Dendritic cell treated with granulocyte-macrophage colony-stimulating factor and Interleukin-4, amounts not matched to agents 40 ng/mL and 50 ng/mL, for 4 days (primary cell): ENCODE measurements around the gene CALHM1.
"Not testable (repeated sequence)": the region's sequence is repeated elsewhere in the genome, so short reads cannot be mapped to it uniquely, and the experiment has no call there.

Source experiments
- H3K27ac Mint-ChIP-seq: one replicate; pipeline ENCODE4 v1.8.0; 2022; ENCODE audit warnings: mild to moderate bottlenecking, mixed read lengths
- H3K27me3 Mint-ChIP-seq: one replicate; pipeline ENCODE4 v1.8.0; 2022; ENCODE audit warnings: mild to moderate bottlenecking, mixed read lengths
- H3K36me3 Mint-ChIP-seq: one replicate; pipeline ENCODE4 v1.8.0; 2022; ENCODE audit warnings: low read depth, mixed read lengths
- H3K4me1 Mint-ChIP-seq: one replicate; pipeline ENCODE4 v1.8.0; 2022; ENCODE audit warnings: low read depth, mixed read lengths
- H3K4me3 Mint-ChIP-seq: one replicate; pipeline ENCODE4 v1.8.0; 2022; ENCODE audit warnings: mild to moderate bottlenecking, moderate library complexity, mixed read lengths
- H3K9me3 Mint-ChIP-seq: one replicate; pipeline ENCODE4 v1.8.0; 2022; ENCODE audit warnings: mixed read lengths
- intact Hi-C: fragments of 100-400 bp; cut with micrococcal nuclease; formaldehyde crosslinking; loops from one replicate; pipeline ENCODE4 v1.15.0; 2022

The CALHM1 gene, protein sequence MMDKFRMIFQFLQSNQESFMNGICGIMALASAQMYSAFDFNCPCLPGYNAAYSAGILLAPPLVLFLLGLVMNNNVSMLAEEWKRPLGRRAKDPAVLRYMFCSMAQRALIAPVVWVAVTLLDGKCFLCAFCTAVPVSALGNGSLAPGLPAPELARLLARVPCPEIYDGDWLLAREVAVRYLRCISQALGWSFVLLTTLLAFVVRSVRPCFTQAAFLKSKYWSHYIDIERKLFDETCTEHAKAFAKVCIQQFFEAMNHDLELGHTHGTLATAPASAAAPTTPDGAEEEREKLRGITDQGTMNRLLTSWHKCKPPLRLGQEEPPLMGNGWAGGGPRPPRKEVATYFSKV

DNA sequence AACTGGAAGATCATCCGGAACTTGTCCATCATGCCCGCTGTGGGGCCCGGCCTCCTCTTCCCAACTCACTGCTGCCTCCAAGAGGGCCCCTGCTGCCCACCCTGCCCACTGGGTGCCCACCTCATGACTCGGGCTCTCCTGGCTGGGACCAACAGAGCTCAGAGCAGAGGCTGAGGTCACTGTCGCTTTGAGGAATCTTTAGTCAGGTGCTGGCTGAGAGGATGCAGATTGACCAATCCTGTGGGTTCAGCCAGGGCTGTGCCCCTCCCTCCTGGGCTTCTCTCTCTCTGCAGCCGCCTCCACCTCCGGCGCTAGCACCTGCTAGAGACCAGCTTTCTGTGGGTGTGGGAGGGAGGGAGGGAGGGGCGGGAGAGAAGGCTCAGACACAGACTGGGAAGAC, at the start of gene CALHM1:
Gene CALHM1 (minus strand): TSS at position 181 of the 400 bp plus-strand sequence. CDS start 149 bp downstream, at position 32.
- H3K9me3 Mint-ChIP-seq = no peaks in the 10 kb centered on the region
- H3K4me1 Mint-ChIP-seq = peaks cover 30% of the 10 kb centered on the region
- intact Hi-C loops = no loop called here
- no peak within 1 kb of the TSS for H3K27ac Mint-ChIP-seq
- H3K27me3 Mint-ChIP-seq = no peaks in the 10 kb centered on the region
- no peak within 1 kb of the TSS for H3K4me3 Mint-ChIP-seq
- H3K36me3 Mint-ChIP-seq = no peaks in the 10 kb centered on the region

DNA sequence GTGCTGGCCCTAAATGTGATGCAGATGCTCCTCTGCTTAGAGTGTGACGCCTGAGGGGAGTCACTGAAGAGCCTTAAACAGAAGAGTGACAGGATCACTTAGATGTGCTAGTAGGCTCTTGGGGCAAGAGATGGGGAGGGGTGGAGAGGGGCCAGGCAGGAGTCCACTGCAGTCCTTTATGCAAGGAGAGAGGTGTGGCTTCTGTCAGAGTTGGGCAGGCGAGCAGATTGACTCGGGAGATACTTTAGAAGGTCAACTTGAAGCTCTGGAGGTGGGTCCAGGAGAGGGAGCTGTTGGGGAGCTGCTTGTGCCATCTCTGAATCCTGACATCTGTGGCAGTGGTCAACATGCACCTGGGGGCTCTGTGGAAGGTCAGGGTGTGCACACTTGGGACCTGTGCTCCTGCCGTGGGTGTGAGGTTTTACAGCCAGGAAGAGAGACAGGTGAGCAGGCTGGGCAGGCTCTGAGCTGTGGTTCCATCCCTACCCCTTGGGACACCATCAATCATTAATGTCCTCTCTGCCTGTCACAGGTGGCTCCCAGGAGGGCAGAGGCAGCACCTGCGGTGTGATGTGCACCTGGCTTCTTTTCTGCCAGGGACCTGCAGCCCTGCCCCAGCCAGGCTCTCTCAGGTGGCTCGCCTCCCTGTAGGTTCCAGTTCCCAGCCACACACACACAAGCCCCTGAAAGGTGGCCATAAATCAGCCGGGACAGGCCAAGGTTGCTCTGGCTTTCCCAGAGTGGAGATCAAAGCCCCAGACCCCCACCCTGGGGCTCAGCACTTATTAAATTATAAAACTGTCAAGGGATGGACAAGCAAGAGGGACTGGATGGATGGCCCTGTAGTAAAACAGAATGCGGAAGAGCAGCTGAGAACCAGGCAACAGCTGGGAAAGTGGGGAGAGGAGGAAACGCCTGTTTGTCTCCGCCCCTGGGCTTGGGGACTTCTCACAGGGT, 48.8 kb upstream of the CALHM1 start:
- intact Hi-C loops = no loop called here
- H3K9me3 Mint-ChIP-seq = no peaks in the 10 kb centered on the region
- no peak overlapping the region for H3K27ac Mint-ChIP-seq
- no peak overlapping the region for H3K4me3 Mint-ChIP-seq
- no peaks in the 10 kb centered on the region for H3K36me3 Mint-ChIP-seq
- peaks cover 25% of the 10 kb centered on the region for H3K27me3 Mint-ChIP-seq
- peaks cover 11% of the 10 kb centered on the region for H3K4me1 Mint-ChIP-seq

DNA sequence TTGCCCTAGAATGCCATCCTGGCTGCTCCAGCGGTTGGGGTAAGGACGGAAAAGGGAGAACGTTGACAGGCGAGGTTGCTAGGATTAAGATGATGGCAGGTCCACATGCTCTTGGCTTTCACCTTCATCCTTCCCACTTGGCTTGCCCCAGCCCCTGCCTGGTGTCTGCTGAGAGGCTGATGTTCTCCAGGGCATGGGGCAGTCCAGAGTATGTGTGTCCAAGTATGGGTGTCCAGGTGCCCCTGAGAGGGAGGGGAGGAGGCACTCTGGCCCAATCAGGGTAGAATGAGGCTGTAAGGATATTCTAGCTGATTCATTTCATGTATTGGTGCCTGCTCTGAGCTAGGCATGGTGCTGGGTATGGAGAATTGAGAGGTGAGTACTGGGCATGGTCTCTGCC, 47.4 kb upstream of the CALHM1 start:
- no peaks in the 10 kb centered on the region for H3K36me3 Mint-ChIP-seq
- no peaks in the 10 kb centered on the region for H3K9me3 Mint-ChIP-seq
- H3K4me1 Mint-ChIP-seq = peaks cover 13% of the 10 kb centered on the region
- H3K27me3 Mint-ChIP-seq = peaks cover 26% of the 10 kb centered on the region
- no peak overlapping the region for H3K27ac Mint-ChIP-seq
- H3K4me3 Mint-ChIP-seq = no peak overlapping the region
- intact Hi-C loops = no loop called here

DNA sequence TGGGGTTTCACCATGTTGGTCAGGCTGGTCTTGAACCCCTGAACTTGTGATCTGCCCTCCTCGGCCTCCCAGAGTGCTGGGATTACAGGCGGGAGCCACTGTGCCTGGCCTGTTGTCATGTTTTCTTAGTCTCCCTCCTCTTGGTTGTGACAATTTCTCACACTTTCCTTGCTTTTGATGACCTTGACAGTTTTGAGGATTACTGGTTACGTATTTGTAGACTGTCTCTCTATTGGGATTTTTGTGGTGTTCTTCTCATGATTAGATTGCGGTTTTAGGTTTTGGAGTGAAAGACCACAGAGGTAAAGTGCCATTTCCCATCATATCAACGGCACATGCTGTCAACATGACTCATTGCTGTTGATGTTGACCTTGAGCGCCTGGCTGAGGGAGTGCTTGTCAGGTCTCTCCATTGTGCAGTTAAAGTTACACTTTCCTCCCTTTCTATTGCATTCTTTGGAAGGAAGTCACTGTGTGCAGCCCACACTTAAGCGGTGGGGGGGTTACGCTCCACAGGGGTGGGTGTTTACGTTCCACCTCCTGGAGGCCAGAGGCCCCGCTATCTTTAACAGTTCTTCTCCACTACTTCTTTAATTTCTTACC, 45.6 kb upstream of the CALHM1 start:
- Mint-ChIP-seq H3K4me3 (no peak overlapping the region), H3K27ac (no peak overlapping the region), H3K27me3 (peaks cover 36% of the 10 kb centered on the region), H3K36me3 (no peaks in the 10 kb centered on the region), H3K9me3 (no peaks in the 10 kb centered on the region), H3K4me1 (peaks cover 13% of the 10 kb centered on the region)
- intact Hi-C loops = no loop called here

DNA sequence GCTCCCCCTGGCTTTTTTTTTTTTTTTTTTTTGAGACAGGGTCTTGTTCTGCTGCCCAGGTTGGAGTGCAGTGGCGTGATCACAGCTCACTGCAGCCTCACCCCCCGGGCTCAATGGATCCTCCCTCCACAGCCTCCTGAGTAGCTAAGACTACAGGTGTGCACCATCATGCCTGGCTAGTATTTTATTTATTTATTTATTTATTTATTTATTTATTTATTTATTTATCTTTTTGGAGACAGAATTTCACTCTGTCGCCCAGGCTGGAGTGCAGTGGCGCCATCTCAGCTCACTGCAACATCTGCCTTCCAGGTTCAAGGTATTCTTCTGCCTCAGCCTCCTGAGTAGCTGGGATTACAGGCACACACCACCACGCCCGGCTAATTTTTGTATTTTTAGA, 45.1 kb upstream of the CALHM1 start:
- Mint-ChIP-seq H3K4me1 (peaks cover 13% of the 10 kb centered on the region), H3K27me3 (peaks cover 36% of the 10 kb centered on the region)
- H3K36me3 Mint-ChIP-seq, H3K4me3 Mint-ChIP-seq, intact Hi-C loops, H3K9me3 Mint-ChIP-seq, H3K27ac Mint-ChIP-seq: not testable (repeated sequence)

DNA sequence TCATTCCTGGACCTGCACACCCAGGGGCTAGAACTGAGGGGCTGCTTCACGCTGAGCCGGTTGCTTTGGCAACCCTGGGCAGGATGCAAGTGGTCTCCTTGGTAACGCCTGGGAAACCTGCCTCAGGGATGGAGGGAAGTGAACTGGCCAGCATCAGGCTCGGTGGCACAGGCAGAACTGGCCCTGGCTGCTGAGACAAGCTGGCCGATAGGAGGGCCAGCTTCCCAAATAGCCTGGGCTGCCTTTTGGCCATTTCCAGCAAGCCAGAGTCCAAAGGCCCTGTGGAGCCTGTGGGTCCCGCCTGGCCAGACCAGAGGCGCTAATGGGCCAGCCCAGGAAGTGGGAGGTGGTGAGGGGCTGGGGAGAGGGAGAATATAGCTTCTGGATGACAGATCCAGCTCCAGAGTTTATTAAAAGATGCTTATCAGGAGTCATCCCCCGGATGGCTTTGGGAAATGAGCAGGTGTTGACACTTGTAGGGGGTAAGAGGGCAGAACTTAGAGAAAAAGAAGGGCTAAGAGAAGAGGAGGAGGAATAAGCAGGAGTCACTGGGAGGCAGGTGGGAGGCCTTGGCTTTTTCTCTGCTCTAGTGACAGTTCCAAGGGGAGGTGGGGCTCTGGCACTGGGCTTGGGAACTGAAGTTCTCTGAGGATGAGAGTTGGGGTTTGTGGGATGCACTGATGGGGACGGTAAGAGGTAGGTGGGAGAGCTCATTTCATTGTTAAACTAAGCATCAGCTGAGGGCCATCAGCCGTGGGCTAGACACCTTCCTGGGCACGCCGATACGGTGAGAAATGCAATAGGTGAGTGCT, 44.4 kb upstream of the CALHM1 start:
- no peak overlapping the region for H3K4me3 Mint-ChIP-seq
- H3K36me3 Mint-ChIP-seq = no peaks in the 10 kb centered on the region
- H3K4me1 Mint-ChIP-seq = peaks cover 13% of the 10 kb centered on the region
- intact Hi-C loops = no loop called here
- no peak overlapping the region for H3K27ac Mint-ChIP-seq
- H3K9me3 Mint-ChIP-seq = no peaks in the 10 kb centered on the region
- peaks cover 39% of the 10 kb centered on the region for H3K27me3 Mint-ChIP-seq

DNA sequence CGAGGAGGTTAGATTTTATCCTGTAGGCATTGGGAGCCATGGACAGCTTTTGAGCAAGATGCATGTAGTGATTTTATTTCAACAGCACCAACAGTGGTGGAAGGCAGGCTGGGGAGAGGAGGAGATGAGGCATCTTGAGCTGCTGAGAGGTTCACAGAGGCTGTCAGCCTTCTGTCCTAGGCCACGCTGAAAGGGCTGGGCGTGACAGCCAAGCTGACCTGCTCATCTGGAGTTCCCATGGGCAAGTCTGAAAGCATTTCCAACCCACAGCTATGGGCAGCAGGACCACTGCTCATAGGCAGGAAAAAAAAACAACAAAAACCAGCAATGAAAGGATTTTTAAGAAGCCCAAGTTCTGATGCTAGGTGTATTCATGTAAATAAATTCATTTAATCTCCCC, 42.5 kb upstream of the CALHM1 start:
- no peaks in the 10 kb centered on the region for H3K36me3 Mint-ChIP-seq
- peaks cover 13% of the 10 kb centered on the region for H3K4me1 Mint-ChIP-seq
- H3K9me3 Mint-ChIP-seq = no peaks in the 10 kb centered on the region
- H3K27ac Mint-ChIP-seq = no peak overlapping the region
- H3K4me3 Mint-ChIP-seq = no peak overlapping the region
- H3K27me3 Mint-ChIP-seq = peaks cover 45% of the 10 kb centered on the region
- intact Hi-C loops = no loop called here

DNA sequence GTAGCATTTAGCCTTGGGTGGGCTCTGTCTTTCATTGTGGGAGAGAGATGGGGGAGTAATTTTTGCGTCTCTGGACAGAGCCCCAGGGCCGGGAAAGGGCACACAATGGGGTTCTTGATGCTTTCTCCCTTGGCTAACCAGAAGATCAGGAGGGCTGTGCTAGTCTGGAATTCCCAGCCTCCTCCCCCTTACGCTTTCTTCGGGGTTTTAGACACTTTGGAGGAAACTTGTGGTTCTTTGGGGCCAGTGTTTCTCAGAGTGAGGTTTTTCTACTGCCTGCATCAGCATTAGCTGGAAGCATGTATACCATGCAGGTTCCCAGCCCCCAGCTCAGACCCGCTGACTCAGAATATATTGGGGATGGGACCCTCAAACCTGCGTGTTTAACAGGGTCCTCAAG, 41.8 kb upstream of the CALHM1 start:
- H3K9me3 Mint-ChIP-seq = no peaks in the 10 kb centered on the region
- H3K4me1 Mint-ChIP-seq = peaks cover 13% of the 10 kb centered on the region
- intact Hi-C loops = no loop called here
- peaks cover 50% of the 10 kb centered on the region for H3K27me3 Mint-ChIP-seq
- no peak overlapping the region for H3K4me3 Mint-ChIP-seq
- no peak overlapping the region for H3K27ac Mint-ChIP-seq
- H3K36me3 Mint-ChIP-seq = no peaks in the 10 kb centered on the region

DNA sequence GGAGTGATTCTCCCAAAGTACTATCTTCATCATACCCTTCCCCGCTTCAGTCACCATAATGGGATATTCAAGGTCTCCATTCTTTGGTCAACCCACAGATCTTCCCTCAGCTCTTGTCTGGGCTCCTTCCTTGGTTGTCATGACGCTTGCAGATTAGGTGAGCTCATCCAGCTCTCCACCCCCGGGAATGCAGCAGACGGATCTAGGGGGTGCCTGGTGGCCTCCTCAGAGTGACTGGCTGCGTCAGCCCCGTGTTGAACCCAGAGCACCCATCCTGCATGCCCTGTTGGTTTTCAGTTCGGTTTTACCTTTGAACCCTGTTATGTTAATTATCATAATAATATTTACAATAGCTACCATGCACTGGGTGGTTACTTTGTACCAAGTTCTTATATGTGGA, 41.2 kb upstream of the CALHM1 start:
- intact Hi-C loops = no loop called here
- peaks cover 13% of the 10 kb centered on the region for H3K4me1 Mint-ChIP-seq
- peaks cover 56% of the 10 kb centered on the region for H3K27me3 Mint-ChIP-seq

DNA sequence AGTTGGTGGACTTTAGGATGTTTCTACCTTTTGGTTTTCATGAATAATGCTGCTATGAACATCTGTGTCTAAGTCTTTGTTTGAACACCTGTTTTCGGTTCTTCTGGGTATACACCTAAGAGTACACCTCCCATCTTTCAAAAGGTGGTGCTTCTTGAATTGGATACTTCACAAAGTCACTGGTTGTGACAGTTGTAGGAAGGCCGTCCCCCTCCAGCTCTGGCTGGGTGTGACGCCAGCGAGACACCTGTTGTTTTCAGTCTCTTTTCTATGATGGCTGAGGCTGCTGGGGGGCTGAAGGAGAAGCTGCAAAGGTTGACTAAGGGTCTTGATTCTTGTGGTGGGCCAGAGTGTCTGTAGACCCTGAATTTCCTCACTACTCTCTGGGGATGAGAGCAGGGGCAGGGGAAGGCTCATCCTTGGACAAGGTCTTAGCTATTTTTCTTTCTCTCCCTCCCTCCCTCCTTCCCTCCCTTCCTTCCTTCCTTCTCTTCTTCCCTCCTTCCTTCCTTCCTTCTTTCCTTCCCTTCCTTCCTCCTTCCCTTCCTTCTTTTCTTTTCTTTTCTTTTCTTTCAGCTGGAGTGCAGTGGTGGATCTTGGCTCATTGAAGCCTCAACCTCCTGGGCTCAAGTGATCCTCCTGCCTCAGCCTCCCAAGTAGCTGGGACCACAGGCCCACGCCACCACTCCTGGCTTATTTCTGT, 40.4 kb upstream of the CALHM1 start:
- Mint-ChIP-seq H3K27me3 (peaks cover 61% of the 10 kb centered on the region), H3K4me1 (peaks cover 13% of the 10 kb centered on the region), H3K4me3 (no peak overlapping the region), H3K27ac (no peak overlapping the region), H3K36me3 (no peaks in the 10 kb centered on the region), H3K9me3 (no peaks in the 10 kb centered on the region)
- intact Hi-C loops = no loop called here

More for the DNA sequence above, 41.2 kb upstream of the CALHM1 start:
- H3K4me3 Mint-ChIP-seq = no peak overlapping the region
- H3K9me3 Mint-ChIP-seq = no peaks in the 10 kb centered on the region
- no peaks in the 10 kb centered on the region for H3K36me3 Mint-ChIP-seq
- H3K27ac Mint-ChIP-seq = no peak overlapping the region

DNA sequence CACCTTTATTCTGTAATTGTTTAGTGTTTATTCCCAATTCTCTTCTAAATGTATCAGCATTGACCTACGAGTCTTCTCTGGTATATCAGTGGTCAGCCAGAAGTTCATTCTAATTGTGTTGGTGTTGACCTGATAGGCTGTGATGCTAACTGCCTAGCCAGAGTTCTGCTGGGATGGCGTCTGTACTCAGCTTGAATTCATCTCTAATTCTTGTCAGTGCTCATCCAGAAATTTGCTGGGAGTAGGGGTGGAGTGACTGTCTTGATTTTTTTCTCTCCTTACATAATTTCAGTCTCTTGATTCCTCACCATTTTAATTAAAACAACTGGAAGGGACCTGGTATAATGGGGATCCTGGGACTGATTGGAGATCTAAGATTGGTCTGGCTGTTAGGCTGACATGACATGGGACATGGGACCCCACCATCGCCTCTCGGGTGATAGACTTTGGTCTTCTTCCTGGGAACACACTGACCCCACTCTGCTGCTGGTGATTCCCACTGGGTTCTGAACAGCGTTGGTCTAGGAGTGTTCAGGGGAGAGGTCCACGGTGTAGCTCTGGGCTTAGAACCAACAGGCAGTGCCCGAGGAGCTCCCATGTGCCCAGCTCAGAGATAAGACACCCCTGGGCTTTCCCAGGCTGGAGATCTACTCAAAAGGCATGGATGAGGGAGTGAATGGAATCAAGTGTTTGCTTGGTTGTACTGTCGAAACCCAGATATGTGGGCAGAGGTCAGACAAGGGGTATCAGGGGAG, 38.6 kb upstream of the CALHM1 start:
- no peaks in the 10 kb centered on the region for H3K9me3 Mint-ChIP-seq
- intact Hi-C loops = no loop called here
- no peaks in the 10 kb centered on the region for H3K36me3 Mint-ChIP-seq
- H3K4me3 Mint-ChIP-seq = no peak overlapping the region
- peaks cover 62% of the 10 kb centered on the region for H3K27me3 Mint-ChIP-seq
- no peak overlapping the region for H3K27ac Mint-ChIP-seq
- H3K4me1 Mint-ChIP-seq = peaks cover 13% of the 10 kb centered on the region

DNA sequence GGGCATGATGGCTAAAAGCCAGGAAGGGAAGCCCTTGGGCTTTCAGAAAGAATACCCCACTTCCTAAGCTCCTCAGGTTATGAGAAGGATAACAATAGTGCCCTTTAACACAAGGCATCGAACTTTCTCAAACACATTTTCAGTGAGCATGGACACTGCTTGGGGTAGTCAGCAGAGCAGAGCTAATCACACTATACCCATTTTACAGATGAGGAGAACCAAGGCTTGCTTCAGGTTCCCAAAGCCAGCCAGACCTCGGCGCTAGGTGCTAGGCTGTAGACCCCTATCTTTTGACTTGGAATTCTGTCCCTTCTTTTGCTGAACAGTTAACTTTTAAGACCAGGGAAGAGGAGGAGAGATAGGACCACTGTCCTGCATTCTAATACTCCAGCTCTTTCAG, 36.6 kb upstream of the CALHM1 start:
- Mint-ChIP-seq H3K36me3 (no peaks in the 10 kb centered on the region), H3K27ac (no peak overlapping the region), H3K4me3 (no peak overlapping the region), H3K27me3 (peaks cover 68% of the 10 kb centered on the region), H3K4me1 (peaks cover 12% of the 10 kb centered on the region), H3K9me3 (no peaks in the 10 kb centered on the region)
- intact Hi-C loops = no loop called here
